ENCODE results near the gene DRG2. TPM values are rescaled to one million over a fixed set of nuclear protein-coding genes. Genes with fewer than 3 reads are reported as not detected.

DRG2 gene
- total and polyA plus RNA-seq, 2 of the 4 experiments (the other 2 are of a cell fraction), result 43.6 to 45.1 TPM

- CTCF ChIA-PET, result no interaction called here
- H3K23ac ChIP-seq (ENCODE audit: low read depth, low read length), result no peak overlapping the region
- H3K18ac ChIP-seq (ENCODE audit: low read depth, low read length), result no peak overlapping the region
- intact Hi-C loops (cut with micrococcal nuclease) (no loop called here), dilution Hi-C loops (cut with HindIII; ENCODE audit: low sequenced_read_pairs, unreplicated experiment) (no loop called here), in situ Hi-C loops (cut with MboI; ENCODE audit: low sequenced_read_pairs) (no loop called here)
- H4K91ac ChIP-seq (ENCODE audit: insufficient read depth, low read depth, low read length), result no peak overlapping the region
- H2BK5ac ChIP-seq (ENCODE audit: low read depth, low read length, poor library complexity, severe bottlenecking), result no peak overlapping the region
- no peaks in the 10 kb centered on the region for H3K27me3 ChIP-seq (ENCODE audit: control insufficient read depth, insufficient read depth, low read length)
- TF ChIP-seq SMC3 (IDR thresholded peaks at IDR 0.05; ENCODE audit: low read depth, low read length), result no peak
- TF ChIP-seq CEBPB (IDR thresholded peaks at IDR 0.05; ENCODE audit: low read depth, low read length), result no peak
- TF ChIP-seq MXI1 (IDR thresholded peaks at IDR 0.05; ENCODE audit: borderline replicate concordance, low read depth, low read length), result no peak
- TF ChIP-seq RFX5 (IDR thresholded peaks at IDR 0.05; ENCODE audit: low read depth, low read length), result no peak
- TF ChIP-seq CTCF (conservative IDR thresholded peaks at IDR 0.05; ENCODE audit: low read depth, low read length), result no peak
- no peak for TF ChIP-seq FOS (IDR thresholded peaks at IDR 0.05; ENCODE audit: low read depth, low read length)
- H3K9me1 ChIP-seq (ENCODE audit: insufficient read depth, low read length), result 0 out of 2 replicates have a peak, but pooled peaks cover 5% of the 10 kb centered on the region
- H2BK20ac ChIP-seq (ENCODE audit: low read depth, low read length), result no peak overlapping the region
- H3K4me1 ChIP-seq (ENCODE audit: control insufficient read depth, insufficient read depth, low read length), result no peaks in the 10 kb centered on the region
- no peak overlapping the region for H3K27ac ChIP-seq (ENCODE audit: insufficient read depth, low read length)
- H2AK9ac ChIP-seq (replicated peaks; ENCODE audit: low read depth, low read length, poor library complexity), result no peak overlapping the region
- no TSS peak for BruUV-seq (replicated peaks)
- H2BK120ac ChIP-seq (ENCODE audit: low read depth, low read length), result no peak overlapping the region
- H4K8ac ChIP-seq (ENCODE audit: low read depth in 2 of 2, low read length in 2 of 2), result no peak overlapping the region
- POLR2A ChIA-PET (ENCODE audit: unreplicated experiment), result no interaction called here
- H2AK5ac ChIP-seq (ENCODE audit: low read depth, low read length), result no peak overlapping the region
- no peaks in the 10 kb centered on the region for H3K9me3 ChIP-seq (ENCODE audit: control insufficient read depth, insufficient read depth, low read length)
- H4K20me1 ChIP-seq (ENCODE audit: insufficient read depth, low read length), result no peaks in the 10 kb centered on the region
- H3K36me3 ChIP-seq (ENCODE audit: control insufficient read depth, insufficient read depth, low read length), result peaks cover 26% of the 10 kb centered on the region
- H3K56ac ChIP-seq (ENCODE audit: extremely low read depth, insufficient read depth, low read length), result no peak overlapping the region
- no peak overlapping the region for H3K4ac ChIP-seq (ENCODE audit: low read depth, low read length)
- ATAC-seq (ENCODE audit: low read depth) (no peak), DNase-seq (no peak)
- H3K4me3 ChIP-seq (ENCODE audit: insufficient read depth, low read depth, low read length), result no peak overlapping the region
- H2BK15ac ChIP-seq (ENCODE audit: low read depth, low read length), result no peak overlapping the region
- no peak overlapping the region for H2AFZ ChIP-seq (replicated peaks; ENCODE audit: low read length, poor library complexity)
- WGBS, 2 experiments (ENCODE audit: extremely low coverage in 2 of 2, insufficient read length in 1 of 2), result no CpG with 5 or more reads among the region's 3 CpGs
- no peak overlapping the region for H3K14ac ChIP-seq (replicated peaks; ENCODE audit: low read depth, low read length)
- no peak overlapping the region for H4K5ac ChIP-seq (ENCODE audit: low read depth, low read length)
- H3K9ac ChIP-seq (ENCODE audit: low read depth, low read length), result no peak overlapping the region
- no peaks in the 10 kb centered on the region; a peak in 1 of 4 replicates for H3K79me1 ChIP-seq (ENCODE audit: low read depth in 1 of 2, low read length in 2 of 2)
- no peak overlapping the region for H3K4me2 ChIP-seq (ENCODE audit: low read depth, low read length)
Observed at GRCh38 chr17:18056214-18056613, 31.5 kb upstream of the DRG2 start.

All from IMR-90 (cell line).